HUES6 (cell line): Measurements from ENCODE around the gene LAMA1.

Experiments
- H3K27ac ChIP-seq: 2 replicates; pipeline ENCODE4 v1.7.0; 2013; ENCODE audit warnings: low read depth, mild to moderate bottlenecking, low read length, inconsistent platforms
- H3K27me3 ChIP-seq: 2 replicates; pipeline ENCODE4 v1.6.1; 2013; ENCODE audit warnings: low read length; ENCODE audit not compliant: control insufficient read depth, insufficient read depth
- H3K36me3 ChIP-seq: 2 replicates; pipeline ENCODE4 v1.6.1; 2013; ENCODE audit warnings: low read length; ENCODE audit not compliant: control insufficient read depth, insufficient read depth
- H3K4me1 ChIP-seq: 2 replicates; pipeline ENCODE4 v1.6.1; 2013; ENCODE audit warnings: low read length; ENCODE audit not compliant: control insufficient read depth, insufficient read depth
- H3K4me3 ChIP-seq: 2 replicates; pipeline ENCODE4 v1.5.1; 2013; ENCODE audit warnings: low read depth, low read length
- H3K9ac ChIP-seq: one replicate; pipeline ENCODE4 v1.6.1; 2013; ENCODE audit warnings: mild to moderate bottlenecking, low read length
- H3K9me3 ChIP-seq: 2 replicates; pipeline ENCODE4 v1.6.1; 2013; ENCODE audit warnings: low read depth, low read length; ENCODE audit not compliant: control insufficient read depth, insufficient read depth

Gene LAMA1

DNA sequence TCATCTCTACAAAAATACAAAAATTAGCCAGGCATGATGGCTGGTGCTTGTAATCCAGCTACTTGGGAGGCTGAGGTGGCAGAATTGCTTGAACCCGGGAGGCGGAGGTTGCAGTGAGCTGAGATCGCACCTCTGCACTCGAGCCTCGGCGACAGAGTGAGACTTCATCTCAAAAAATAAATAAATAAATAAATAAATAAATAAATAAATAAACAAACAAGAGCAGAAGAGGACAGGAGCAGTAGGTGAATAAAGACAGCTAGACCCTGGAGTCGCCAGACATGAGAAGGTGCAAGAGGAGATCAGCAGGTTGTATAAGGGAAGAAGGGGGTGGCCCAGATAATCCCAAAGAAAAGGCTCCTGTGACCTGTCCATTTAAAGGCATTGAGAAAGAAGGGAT lies 12.3 kb downstream of the LAMA1 start:
- Histone ChIP-seq H3K27ac (no peak overlapping the region), H3K36me3 (no peaks in the 10 kb centered on the region; the same call in 1 of the 2 replicates), H3K4me3 (no peak overlapping the region), H3K4me1 (no peaks in the 10 kb centered on the region), H3K9me3 (no peaks in the 10 kb centered on the region), H3K9ac (no peak overlapping the region), H3K27me3 (no peaks in the 10 kb centered on the region)

DNA sequence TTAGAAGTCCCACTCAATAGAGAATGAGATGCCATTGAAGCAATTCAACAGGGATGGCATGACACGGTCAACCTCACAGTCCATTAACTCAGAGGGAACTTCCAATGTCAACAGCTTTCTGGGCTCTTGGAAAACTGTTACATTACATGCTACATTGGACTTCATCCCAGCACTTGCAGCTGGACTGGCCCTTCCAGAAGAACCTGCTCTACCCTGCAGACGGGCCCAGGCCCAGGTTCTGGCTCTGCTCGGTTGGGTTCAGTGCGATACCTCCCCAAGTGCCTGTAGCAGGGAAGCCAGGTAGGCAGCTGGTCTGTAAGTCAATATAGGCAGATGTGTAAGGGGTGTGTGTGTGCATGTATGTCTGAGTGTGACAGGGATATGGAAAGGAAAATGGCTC lies 12.9 kb downstream of the LAMA1 start:
- H3K27ac ChIP-seq, result no peak overlapping the region
- no peaks in the 10 kb centered on the region for H3K9me3 ChIP-seq
- H3K9ac ChIP-seq, result no peak overlapping the region
- no peaks in the 10 kb centered on the region for H3K4me1 ChIP-seq
- H3K36me3 ChIP-seq, result no peaks in the 10 kb centered on the region; the same call in 1 of the 2 replicates
- no peaks in the 10 kb centered on the region for H3K27me3 ChIP-seq
- no peak overlapping the region for H3K4me3 ChIP-seq

DNA sequence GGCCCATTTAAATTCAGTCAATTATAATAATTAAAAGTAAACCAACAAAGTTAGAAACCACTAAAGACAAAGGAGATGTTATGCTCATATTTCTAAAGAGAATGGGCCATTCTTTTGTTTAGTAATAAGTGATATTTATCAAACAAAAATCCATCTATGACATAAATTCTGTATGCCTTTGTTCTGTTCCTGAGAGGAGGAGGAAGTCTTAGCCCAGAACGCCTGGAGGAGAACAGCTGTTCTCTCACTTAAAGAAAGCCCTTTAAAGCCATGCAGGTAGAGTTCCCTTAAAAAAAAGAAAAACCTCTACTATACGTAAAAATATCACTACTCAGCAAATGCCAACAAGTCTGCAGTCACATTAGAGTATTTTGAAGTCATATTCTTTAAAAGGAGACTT lies 15.5 kb downstream of the LAMA1 start:
- no peak overlapping the region for H3K4me3 ChIP-seq
- no peaks in the 10 kb centered on the region; the same call in 1 of the 2 replicates for H3K36me3 ChIP-seq
- H3K9ac ChIP-seq, result no peak overlapping the region
- H3K9me3 ChIP-seq, result no peaks in the 10 kb centered on the region
- H3K4me1 ChIP-seq, result no peaks in the 10 kb centered on the region
- H3K27ac ChIP-seq, result no peak overlapping the region
- H3K27me3 ChIP-seq, result no peaks in the 10 kb centered on the region

DNA sequence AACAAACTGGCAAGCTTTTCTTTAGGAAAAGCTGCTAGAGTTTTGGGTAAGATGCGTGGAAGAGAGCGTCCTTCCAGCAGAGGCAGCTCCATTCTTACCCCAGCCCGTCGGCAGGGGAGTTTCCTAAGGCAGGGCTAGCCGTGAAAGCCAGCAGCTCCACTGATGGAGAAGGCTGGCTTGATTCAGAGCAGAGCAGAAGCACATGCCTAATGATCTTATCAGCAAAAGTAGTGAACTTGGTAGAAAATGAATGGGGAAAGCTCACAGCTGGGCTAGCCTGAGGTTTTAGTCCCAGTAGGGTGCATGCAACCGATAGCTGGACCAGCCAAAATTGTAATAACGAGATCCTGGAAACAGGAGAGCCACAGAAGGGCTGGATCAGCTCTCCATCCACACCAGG lies 20.8 kb downstream of the LAMA1 start:
- Histone ChIP-seq H3K36me3 (no peaks in the 10 kb centered on the region; the same call in 1 of the 2 replicates), H3K27ac (no peak overlapping the region), H3K9me3 (no peaks in the 10 kb centered on the region), H3K4me3 (no peak overlapping the region), H3K4me1 (no peaks in the 10 kb centered on the region), H3K27me3 (no peaks in the 10 kb centered on the region), H3K9ac (no peak overlapping the region)

- H3K27ac ChIP-seq, result no peak overlapping the region
- H3K4me1 ChIP-seq, result 0 out of 2 replicates have a peak, but pooled peaks cover 7% of the 10 kb centered on the region
- no peak overlapping the region for H3K9ac ChIP-seq
- H3K27me3 ChIP-seq, result no peaks in the 10 kb centered on the region
- H3K36me3 ChIP-seq, result no peaks in the 10 kb centered on the region
- no peak overlapping the region for H3K4me3 ChIP-seq
- H3K9me3 ChIP-seq, result no peaks in the 10 kb centered on the region
These were observed 23.2 kb downstream of the LAMA1 start for GRCh38 chr18:7094427-7094826.

DNA sequence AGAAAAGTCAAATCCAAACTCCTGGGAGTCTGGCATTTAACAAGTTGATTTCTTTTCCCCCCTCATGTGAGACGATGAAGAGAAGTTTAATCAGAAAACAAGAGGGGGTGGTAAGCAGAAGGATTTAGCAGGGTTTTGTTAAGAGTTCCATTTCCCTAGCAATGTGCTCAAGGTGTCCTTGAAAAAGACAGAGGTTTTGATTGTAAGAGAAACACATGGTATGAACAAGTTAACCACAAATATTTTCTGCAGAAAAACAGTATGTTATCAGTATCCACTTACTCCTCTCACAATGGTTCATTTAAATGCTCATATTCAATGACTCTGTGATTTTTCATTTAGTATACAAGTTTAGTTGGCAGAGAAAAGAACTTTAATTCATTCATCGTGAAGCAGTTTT lies 26.8 kb downstream of the LAMA1 start:
- no peak overlapping the region for H3K4me3 ChIP-seq
- 0 out of 2 replicates have a peak, but pooled peaks cover 10% of the 10 kb centered on the region for H3K4me1 ChIP-seq
- H3K27me3 ChIP-seq, result no peaks in the 10 kb centered on the region
- no peaks in the 10 kb centered on the region for H3K36me3 ChIP-seq
- no peak overlapping the region for H3K9ac ChIP-seq
- no peak overlapping the region for H3K27ac ChIP-seq
- no peaks in the 10 kb centered on the region for H3K9me3 ChIP-seq

GRCh38 chr18:7089369-7089768 lies 28.2 kb downstream of the LAMA1 start:
- Histone ChIP-seq H3K27me3 (no peaks in the 10 kb centered on the region), H3K9me3 (no peaks in the 10 kb centered on the region), H3K36me3 (no peaks in the 10 kb centered on the region), H3K9ac (no peak overlapping the region), H3K4me1 (peaks cover 12% of the 10 kb centered on the region; the same call in 1 of the 2 replicates), H3K4me3 (no peak overlapping the region), H3K27ac (no peak overlapping the region)

- H3K27ac ChIP-seq, result no peak overlapping the region
- H3K27me3 ChIP-seq, result no peaks in the 10 kb centered on the region
These were observed 33.2 kb downstream of the LAMA1 start for GRCh38 chr18:7084080-7085065.

GRCh38 chr18:7082671-7083070 lies 34.9 kb downstream of the LAMA1 start:
- H3K4me3 ChIP-seq, result no peak overlapping the region
- peaks cover 8% of the 10 kb centered on the region for H3K36me3 ChIP-seq
- H3K9me3 ChIP-seq, result no peaks in the 10 kb centered on the region
- H3K4me1 ChIP-seq, result peaks cover 5% of the 10 kb centered on the region; the same call in 1 of the 2 replicates
- H3K9ac ChIP-seq, result no peak overlapping the region
- H3K27ac ChIP-seq, result no peak overlapping the region
- H3K27me3 ChIP-seq, result no peaks in the 10 kb centered on the region

More at GRCh38 chr18:7084080-7085065, 33.2 kb downstream of the LAMA1 start:
- Histone ChIP-seq H3K4me1 (peaks cover 7% of the 10 kb centered on the region; the same call in 1 of the 2 replicates), H3K4me3 (no peak overlapping the region), H3K9me3 (no peaks in the 10 kb centered on the region), H3K36me3 (peaks cover 5% of the 10 kb centered on the region), H3K9ac (no peak overlapping the region)

- Histone ChIP-seq H3K36me3 (peaks cover 8% of the 10 kb centered on the region), H3K27ac (no peak overlapping the region), H3K4me3 (no peak overlapping the region), H3K9me3 (no peaks in the 10 kb centered on the region), H3K27me3 (no peaks in the 10 kb centered on the region), H3K4me1 (peaks cover 1% of the 10 kb centered on the region; the same call in 1 of the 2 replicates), H3K9ac (no peak overlapping the region)
These were observed 38.4 kb downstream of the LAMA1 start for GRCh38 chr18:7079231-7079630.

GRCh38 chr18:7072593-7072992 lies 45.0 kb downstream of the LAMA1 start:
- Histone ChIP-seq H3K4me1 (peaks cover 5% of the 10 kb centered on the region; the same call in 1 of the 2 replicates), H3K27ac (no peak overlapping the region), H3K36me3 (no peaks in the 10 kb centered on the region), H3K27me3 (no peaks in the 10 kb centered on the region), H3K9me3 (no peaks in the 10 kb centered on the region), H3K9ac (no peak overlapping the region), H3K4me3 (no peak overlapping the region)
